ENCODE measurements around the gene AHDC1. TPM values are rescaled to one million over a fixed set of nuclear protein-coding genes. Genes with fewer than 3 reads are reported as not detected.

Gene AHDC1
- polyA plus RNA-seq, 2 of the 4 experiments (the other 2 are of a cell fraction) = 1.3 to 11.5 TPM

- H3K9me3 ChIP-seq = no peaks in the 10 kb centered on the region
- no peak for DNase-seq (ENCODE audit: low read depth in 1 of 2, low spot score in 1 of 2)
- 0 out of 6 replicates have a peak overlapping the region, but pooled peaks of 1 of the 2 experiments have one; percentile 24 for H3K27ac ChIP-seq
- H3K4me3 ChIP-seq = no peak overlapping the region
- ChIA-PET CTCF (interaction anchor here (0.8 to 6.1 kb wide), 6 partner anchors 8 to 116 kb away, joined by 3 to 86 read pairs (median 3); no protein-coding TSS in a partner anchor), POLR2A (no interaction called here)
- no peak for FAIRE-seq
- H3K4me2 ChIP-seq = no peak overlapping the region
- TF ChIP-seq TP53 (CRISPR knock-in tag; IDR thresholded peaks at IDR 0.05) (no peak), CHD2 (IDR thresholded peaks at IDR 0.05; ENCODE audit: low read length, partially characterized antibody) (no peak), CHD4 (IDR thresholded peaks at IDR 0.05; ENCODE audit: borderline replicate concordance) (no peak), NR3C1 (IDR thresholded peaks at IDR 0.05) (no peak), EHF (CRISPR knock-in tag; IDR thresholded peaks at IDR 0.05) (no peak), EP300 (IDR thresholded peaks at IDR 0.05) (no peak), FOSL2 (IDR thresholded peaks at IDR 0.05) (no peak), FOSL2 (CRISPR knock-in tag; IDR thresholded peaks at IDR 0.05) (no peak)
- 90% methylated on average over 4 of the region's 16 CpGs for WGBS (ENCODE audit: missing lambda C conversion rate)
- ATAC-seq = no peak
- H3K4me1 ChIP-seq = peaks cover 35% of the 10 kb centered on the region
These were observed 51.0 kb downstream of the AHDC1 start for GRCh38 chr1:27552911-27553420.

- Histone ChIP-seq H3K4me3 (no peak overlapping the region), H3K9me3 (no peaks in the 10 kb centered on the region), H3K4me2 (no peak overlapping the region), H3K4me1 (peaks cover 26% of the 10 kb centered on the region), H3K27ac (no peak overlapping the region)
- POLR2A ChIA-PET = no interaction called here
- WGBS (ENCODE audit: missing lambda C conversion rate) = 93% methylated on average over 5 of the region's 14 CpGs
- ATAC-seq (no peak), FAIRE-seq (no peak), DNase-seq (ENCODE audit: low read depth in 1 of 2, low spot score in 1 of 2) (no peak)
- CTCF ChIA-PET = interaction anchor here (0.9 to 1.5 kb wide), 4 partner anchors 9 to 117 kb away, joined by 3 read pairs; no protein-coding TSS in a partner anchor
- no peak for TF ChIP-seq CTCF (IDR thresholded peaks at IDR 0.05)
- no peak for TF ChIP-seq BHLHE40 (IDR thresholded peaks at IDR 0.05; ENCODE audit: low read depth, low read length)
- no peak for TF ChIP-seq ATOH8 (CRISPR knock-in tag; IDR thresholded peaks at IDR 0.05; ENCODE audit: low read depth)
These were observed 52.0 kb downstream of the AHDC1 start for GRCh38 chr1:27551953-27552312.

GRCh38 chr1:27551170-27551952, 52.6 kb downstream of the AHDC1 start:
- Histone ChIP-seq H3K9me3 (no peaks in the 10 kb centered on the region), H3K4me2 (no peak overlapping the region), H3K27ac (no peak overlapping the region), H3K4me3 (no peak overlapping the region), H3K4me1 (peaks cover 21% of the 10 kb centered on the region)
- FAIRE-seq (no peak), DNase-seq (ENCODE audit: low read depth in 1 of 2, low spot score in 1 of 2) (no peak), ATAC-seq (no peak)
- TF ChIP-seq USF2 (IDR thresholded peaks at IDR 0.05) (no peak), RNF2 (IDR thresholded peaks at IDR 0.05; ENCODE audit: borderline replicate concordance, low read depth) (no peak), NFE2L2 (conservative IDR thresholded peaks at IDR 0.05; ENCODE audit: low read length) (no peak), HOXB13 (CRISPR knock-in tag; IDR thresholded peaks at IDR 0.05; ENCODE audit: low read depth) (no peak), FOSL2 (IDR thresholded peaks at IDR 0.05) (no peak), FOSL2 (CRISPR knock-in tag; IDR thresholded peaks at IDR 0.05) (no peak), KDM5A (IDR thresholded peaks at IDR 0.05) (no peak), ELK1 (IDR thresholded peaks at IDR 0.05; ENCODE audit: low read depth, low read length) (no peak), EHF (CRISPR knock-in tag; IDR thresholded peaks at IDR 0.05) (no peak), ZSCAN20 (CRISPR knock-in tag; IDR thresholded peaks at IDR 0.05) (no peak), MYC (IDR thresholded peaks at IDR 0.05; ENCODE audit: borderline replicate concordance, low read length) (no peak), JUN (IDR thresholded peaks at IDR 0.05) (no peak)
- CTCF ChIA-PET = interaction anchor here (1.3 kb wide), 2 partner anchors 9 to 55 kb away, joined by 3 read pairs; no protein-coding TSS in a partner anchor
- WGBS (ENCODE audit: missing lambda C conversion rate) = 97% methylated on average over 21 of the region's 48 CpGs
- POLR2A ChIA-PET = no interaction called here

Measured in A549 (cell line).